Activated naive CD4-positive, alpha-beta T cell treated with anti-CD3 and anti-CD28 coated beads, Interleukin-2, amount 50 U/mL, for 24 hours (primary cell): ENCODE results near the gene SPSB4.

Experiments
- H3K27ac Mint-ChIP-seq: one replicate; pipeline ENCODE4 v1.8.0; 2021; ENCODE audit warnings: mild to moderate bottlenecking, mixed read lengths
- H3K27me3 Mint-ChIP-seq: one replicate; pipeline ENCODE4 v1.8.0; 2021; ENCODE audit warnings: mixed read lengths
- H3K36me3 Mint-ChIP-seq: one replicate; pipeline ENCODE4 v1.8.0; 2021; ENCODE audit warnings: mixed read lengths
- H3K4me1 Mint-ChIP-seq: one replicate; pipeline ENCODE4 v1.8.0; 2021; ENCODE audit warnings: mixed read lengths
- H3K4me3 Mint-ChIP-seq: one replicate; pipeline ENCODE4 v1.8.0; 2021; ENCODE audit warnings: mild to moderate bottlenecking, mixed read lengths
- H3K9me3 Mint-ChIP-seq: one replicate; pipeline ENCODE4 v1.8.0; 2021; ENCODE audit warnings: mixed read lengths

SPSB4 gene

DNA sequence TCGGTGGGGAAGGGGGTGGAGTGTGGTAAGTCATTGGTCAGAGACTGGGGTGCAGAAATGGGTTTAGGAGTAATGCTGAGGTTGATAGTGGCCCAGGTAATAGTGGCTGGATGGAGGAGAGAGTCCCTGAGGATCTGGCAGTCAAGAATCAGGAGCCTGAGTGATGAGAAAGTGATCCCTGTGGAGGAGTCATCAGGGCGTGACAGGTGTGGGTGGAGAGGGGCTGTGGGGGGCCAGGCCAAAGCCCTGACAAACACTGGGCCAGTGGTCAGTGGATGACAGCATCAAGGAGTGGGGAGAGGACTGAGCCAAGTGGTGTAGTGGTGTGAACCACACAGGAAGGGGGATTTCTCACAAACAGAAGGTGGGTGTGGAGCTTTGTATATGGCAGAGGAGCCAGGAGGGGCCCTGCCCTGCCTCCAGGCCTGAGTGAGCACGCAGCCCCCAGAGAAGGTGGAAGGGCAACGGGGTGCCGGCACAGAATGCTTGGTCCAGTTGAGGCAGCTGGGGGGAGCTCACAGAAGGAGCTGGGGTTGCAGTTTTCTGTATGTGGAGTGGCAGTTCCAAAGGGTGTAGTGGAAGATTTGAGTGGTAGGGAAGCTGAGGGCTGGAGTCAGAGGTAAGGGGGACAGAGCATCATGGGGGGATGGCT lies 77.1 kb downstream of the SPSB4 start:
- Mint-ChIP-seq H3K4me3 (no peak overlapping the region), H3K9me3 (no peaks in the 10 kb centered on the region), H3K27me3 (peaks cover 5% of the 10 kb centered on the region), H3K4me1 (no peaks in the 10 kb centered on the region), H3K27ac (no peak overlapping the region), H3K36me3 (no peaks in the 10 kb centered on the region)

DNA sequence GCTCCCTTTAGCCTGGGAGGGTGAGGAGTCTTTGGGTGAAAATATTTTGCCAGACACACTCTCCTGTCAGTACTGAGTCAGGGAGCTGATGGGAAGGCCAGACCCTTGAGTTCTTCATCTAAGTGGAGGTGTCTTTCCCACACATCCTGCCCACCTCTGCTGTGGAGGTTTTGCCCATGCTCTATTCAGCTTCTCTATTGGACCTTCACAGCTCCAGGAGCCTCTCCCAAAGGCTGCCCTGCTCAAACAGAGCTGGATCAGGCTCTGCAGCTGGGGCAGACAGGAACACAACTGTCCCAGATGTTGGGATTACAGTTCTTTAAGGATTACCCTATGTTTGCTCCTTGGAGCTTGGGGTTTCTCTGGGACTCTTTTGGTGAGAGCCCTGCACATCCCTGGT lies 77.9 kb downstream of the SPSB4 start:
- Mint-ChIP-seq H3K9me3 (no peaks in the 10 kb centered on the region), H3K36me3 (no peaks in the 10 kb centered on the region), H3K4me3 (no peak overlapping the region), H3K27ac (no peak overlapping the region), H3K4me1 (no peaks in the 10 kb centered on the region), H3K27me3 (peaks cover 4% of the 10 kb centered on the region)

- Mint-ChIP-seq H3K9me3 (no peaks in the 10 kb centered on the region), H3K27me3 (no peaks in the 10 kb centered on the region), H3K36me3 (no peaks in the 10 kb centered on the region), H3K27ac (no peak overlapping the region), H3K4me1 (no peaks in the 10 kb centered on the region), H3K4me3 (no peak overlapping the region)
Observed at GRCh38 chr3:141129541-141130011, 78.4 kb downstream of the SPSB4 start.

DNA sequence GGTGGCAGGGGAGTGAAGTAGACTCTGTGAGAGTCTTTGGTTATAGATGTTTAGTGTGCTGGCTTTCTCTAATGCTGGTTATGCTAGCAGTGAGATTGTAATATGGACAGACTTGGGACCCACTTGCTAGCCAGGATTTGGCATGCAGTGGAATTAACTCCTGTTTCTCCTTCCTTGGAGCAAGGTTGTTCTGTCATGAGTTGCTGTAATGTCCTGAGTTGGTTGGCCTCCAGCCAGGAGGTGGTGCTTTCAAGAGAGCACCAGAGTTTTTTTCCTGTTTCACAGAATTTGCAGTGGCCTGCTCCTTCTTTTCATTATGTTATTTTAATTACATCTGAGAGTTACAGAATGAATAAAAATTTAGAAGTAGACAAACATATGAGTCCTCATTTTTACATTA lies 92.4 kb downstream of the SPSB4 start:
- Mint-ChIP-seq H3K4me3 (no peak overlapping the region), H3K27me3 (peaks cover 19% of the 10 kb centered on the region), H3K27ac (no peak overlapping the region), H3K36me3 (peaks cover 9% of the 10 kb centered on the region), H3K4me1 (no peaks in the 10 kb centered on the region), H3K9me3 (peaks cover 18% of the 10 kb centered on the region)

DNA sequence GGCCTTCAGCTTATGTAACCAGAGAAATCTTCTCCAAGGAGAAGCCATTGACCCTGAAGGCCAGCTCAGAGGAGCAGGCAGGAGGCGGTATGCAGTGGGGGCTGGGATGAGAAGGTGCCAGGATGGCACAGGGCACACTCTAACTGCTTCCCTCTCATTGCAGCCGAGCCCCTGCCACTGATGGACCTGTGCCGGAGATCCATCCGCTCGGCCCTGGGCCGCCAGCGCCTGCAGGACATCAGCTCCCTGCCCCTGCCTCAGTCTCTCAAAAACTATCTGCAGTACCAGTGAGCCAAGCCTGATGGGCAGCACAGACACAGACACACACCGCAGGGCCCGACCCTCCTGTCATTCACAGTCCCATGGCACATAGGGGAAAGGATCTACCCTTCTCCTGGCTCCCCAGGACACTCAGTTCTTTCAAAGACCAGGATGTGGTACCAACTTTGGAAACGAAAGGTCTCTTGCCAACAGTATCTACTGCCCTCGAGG lies 95.9 kb downstream of the SPSB4 start:
- Mint-ChIP-seq H3K4me3 (no peak overlapping the region), H3K9me3 (peaks cover 12% of the 10 kb centered on the region), H3K36me3 (peaks cover 3% of the 10 kb centered on the region), H3K27ac (no peak overlapping the region), H3K27me3 (peaks cover 16% of the 10 kb centered on the region), H3K4me1 (no peaks in the 10 kb centered on the region)

GRCh38 chr3:141147657-141148056 lies 96.5 kb downstream of the SPSB4 start:
- H3K4me1 Mint-ChIP-seq, result no peaks in the 10 kb centered on the region
- peaks cover 10% of the 10 kb centered on the region for H3K9me3 Mint-ChIP-seq
- peaks cover 2% of the 10 kb centered on the region for H3K36me3 Mint-ChIP-seq
- no peak overlapping the region for H3K27ac Mint-ChIP-seq
- no peak overlapping the region for H3K4me3 Mint-ChIP-seq
- H3K27me3 Mint-ChIP-seq, result peaks cover 12% of the 10 kb centered on the region

DNA sequence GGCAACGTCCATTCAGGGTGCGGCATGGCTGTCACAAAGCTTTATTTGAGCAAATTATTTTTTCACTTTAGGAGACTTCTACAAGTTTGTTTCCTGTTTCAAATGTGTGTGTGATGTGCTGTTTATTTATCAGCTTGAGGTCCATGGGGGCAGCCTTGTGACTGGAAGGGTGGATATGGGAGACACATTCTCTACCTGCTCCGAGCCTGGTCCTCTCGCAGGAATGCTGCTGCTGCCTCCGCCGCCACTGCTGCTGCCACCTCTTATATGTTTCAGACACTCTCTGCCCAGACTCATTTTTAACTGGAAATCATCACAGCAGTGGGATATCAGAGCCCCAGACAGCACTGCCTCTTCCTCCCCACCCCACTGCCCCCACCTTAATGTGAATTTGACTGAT lies 97.0 kb downstream of the SPSB4 start:
- Mint-ChIP-seq H3K27me3 (peaks cover 12% of the 10 kb centered on the region), H3K9me3 (peaks cover 7% of the 10 kb centered on the region), H3K27ac (no peak overlapping the region), H3K36me3 (peaks cover 2% of the 10 kb centered on the region), H3K4me3 (no peak overlapping the region), H3K4me1 (no peaks in the 10 kb centered on the region)

- no peak overlapping the region for H3K27ac Mint-ChIP-seq
- H3K4me1 Mint-ChIP-seq, result no peaks in the 10 kb centered on the region
- no peak overlapping the region for H3K4me3 Mint-ChIP-seq
- H3K27me3 Mint-ChIP-seq, result peaks cover 12% of the 10 kb centered on the region
- H3K9me3 Mint-ChIP-seq, result peaks cover 5% of the 10 kb centered on the region
- peaks cover 2% of the 10 kb centered on the region for H3K36me3 Mint-ChIP-seq
Observed at GRCh38 chr3:141148770-141149169, 97.6 kb downstream of the SPSB4 start.

DNA sequence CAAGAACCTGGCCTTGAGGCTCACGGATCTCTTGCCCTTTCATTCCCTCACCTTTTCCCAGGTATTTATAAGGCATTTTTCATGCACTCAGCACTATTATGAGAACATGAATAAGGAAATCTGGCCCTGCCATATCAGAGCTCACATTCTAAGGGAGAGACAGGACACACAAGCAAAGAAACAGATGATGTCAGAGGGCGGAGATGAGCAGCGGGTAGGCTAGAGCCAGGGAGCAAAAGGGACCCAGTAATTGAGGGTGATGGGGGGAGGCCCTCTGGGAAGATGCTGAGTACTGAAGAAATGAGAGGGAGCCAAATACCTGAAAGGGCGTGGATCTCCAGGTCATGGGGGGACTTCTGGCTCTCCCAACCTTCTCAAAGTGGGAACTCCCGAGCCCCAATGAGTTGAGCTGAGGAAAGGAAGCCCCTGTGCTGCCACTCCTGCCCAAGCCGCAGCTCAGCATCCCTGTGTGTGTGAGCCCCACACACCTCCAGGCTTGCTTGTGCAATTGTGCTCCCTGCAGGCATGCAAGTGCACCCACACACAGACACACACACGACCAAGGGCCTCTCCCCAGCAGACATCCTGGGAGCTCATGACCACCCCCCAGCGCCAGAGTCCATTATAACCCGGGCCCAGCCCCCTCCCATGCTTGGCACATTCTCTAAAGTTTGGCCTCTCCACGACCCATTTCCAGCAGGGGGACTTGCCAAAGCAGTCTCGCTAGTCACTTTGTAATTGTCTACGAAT lies 99.1 kb downstream of the SPSB4 start:
- Mint-ChIP-seq H3K36me3 (no peaks in the 10 kb centered on the region), H3K27me3 (peaks cover 7% of the 10 kb centered on the region), H3K4me3 (no peak overlapping the region), H3K27ac (no peak overlapping the region), H3K9me3 (no peaks in the 10 kb centered on the region), H3K4me1 (no peaks in the 10 kb centered on the region)

- Mint-ChIP-seq H3K9me3 (no peaks in the 10 kb centered on the region), H3K4me1 (no peaks in the 10 kb centered on the region), H3K27ac (no peak overlapping the region), H3K4me3 (no peak overlapping the region), H3K27me3 (peaks cover 7% of the 10 kb centered on the region), H3K36me3 (no peaks in the 10 kb centered on the region)
Observed at GRCh38 chr3:141150931-141151330, 99.8 kb downstream of the SPSB4 start.

- Mint-ChIP-seq H3K9me3 (no peaks in the 10 kb centered on the region), H3K27me3 (peaks cover 8% of the 10 kb centered on the region), H3K36me3 (no peaks in the 10 kb centered on the region), H3K4me1 (no peaks in the 10 kb centered on the region), H3K4me3 (no peak overlapping the region), H3K27ac (no peak overlapping the region)
Observed at GRCh38 chr3:141151439-141151838, 100.3 kb downstream of the SPSB4 start.

GRCh38 chr3:141152130-141152529 lies 101.0 kb downstream of the SPSB4 start:
- no peaks in the 10 kb centered on the region for H3K9me3 Mint-ChIP-seq
- H3K27me3 Mint-ChIP-seq, result peaks cover 8% of the 10 kb centered on the region
- no peak overlapping the region for H3K27ac Mint-ChIP-seq

DNA sequence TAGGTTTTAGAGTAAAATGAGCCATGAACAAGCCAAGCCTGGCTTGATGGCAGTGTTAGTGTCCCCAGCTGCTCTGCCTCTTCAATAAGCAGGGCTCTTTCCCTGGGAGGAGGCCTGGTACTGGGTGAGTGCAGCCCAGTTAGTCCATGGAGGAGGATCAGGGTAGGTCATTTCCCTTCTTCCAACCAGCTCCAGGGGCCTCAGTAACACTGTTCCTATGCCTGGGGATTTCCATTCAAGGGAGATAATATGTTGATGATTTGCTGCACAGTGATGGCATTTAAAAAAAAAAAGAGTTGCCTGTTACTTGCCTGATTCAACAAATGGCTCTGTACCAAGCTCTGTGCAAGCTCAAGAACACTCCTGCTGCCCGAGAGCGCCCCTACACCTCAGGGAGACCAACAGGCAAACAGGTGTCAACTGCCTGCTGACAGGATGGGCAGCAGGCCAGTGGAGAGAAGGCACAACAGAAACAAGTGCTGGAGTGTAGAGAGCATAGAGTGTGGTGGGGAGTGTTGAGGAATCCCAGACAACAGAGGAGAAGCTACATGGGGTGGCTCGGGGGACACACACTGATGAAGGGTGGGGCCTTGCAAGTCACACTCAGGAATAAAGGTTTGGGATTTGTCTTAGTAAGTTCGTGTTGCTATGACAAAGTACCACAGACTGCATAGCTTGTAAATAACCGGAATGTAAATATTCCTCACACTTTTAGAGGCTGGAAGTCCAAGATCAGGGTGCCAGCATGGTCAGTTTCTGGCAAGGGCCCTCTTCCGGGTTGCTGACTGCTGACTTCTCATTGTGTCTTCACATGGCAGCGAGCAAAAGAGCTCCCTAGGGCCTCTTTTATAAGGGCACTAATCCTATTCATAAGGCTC lies 101.9 kb downstream of the SPSB4 start:
- no peaks in the 10 kb centered on the region for H3K4me1 Mint-ChIP-seq
- H3K27me3 Mint-ChIP-seq, result peaks cover 8% of the 10 kb centered on the region
- H3K27ac Mint-ChIP-seq, result no peak overlapping the region
- no peaks in the 10 kb centered on the region for H3K36me3 Mint-ChIP-seq
- no peak overlapping the region for H3K4me3 Mint-ChIP-seq
- H3K9me3 Mint-ChIP-seq, result no peaks in the 10 kb centered on the region

More at GRCh38 chr3:141152130-141152529, 101.0 kb downstream of the SPSB4 start:
- Mint-ChIP-seq H3K4me1 (no peaks in the 10 kb centered on the region), H3K4me3 (no peak overlapping the region), H3K36me3 (no peaks in the 10 kb centered on the region)

GRCh38 chr3:141153679-141153966 lies 102.5 kb downstream of the SPSB4 start:
- Mint-ChIP-seq H3K4me1 (no peaks in the 10 kb centered on the region), H3K4me3 (no peak overlapping the region), H3K27me3 (peaks cover 7% of the 10 kb centered on the region), H3K9me3 (peaks cover under 1% of the 10 kb centered on the region), H3K36me3 (no peaks in the 10 kb centered on the region), H3K27ac (no peak overlapping the region)

- peaks cover 5% of the 10 kb centered on the region for H3K36me3 Mint-ChIP-seq
- H3K9me3 Mint-ChIP-seq, result peaks cover 11% of the 10 kb centered on the region
- H3K27ac Mint-ChIP-seq, result no peak overlapping the region
- H3K4me3 Mint-ChIP-seq, result no peak overlapping the region
- H3K27me3 Mint-ChIP-seq, result peaks cover 1% of the 10 kb centered on the region
- no peaks in the 10 kb centered on the region for H3K4me1 Mint-ChIP-seq
Observed at GRCh38 chr3:141164852-141165251, 113.7 kb downstream of the SPSB4 start.

GRCh38 chr3:141167681-141168080 lies 116.5 kb downstream of the SPSB4 start:
- H3K27ac Mint-ChIP-seq, result no peak overlapping the region
- H3K27me3 Mint-ChIP-seq, result peaks cover 2% of the 10 kb centered on the region
- no peaks in the 10 kb centered on the region for H3K4me1 Mint-ChIP-seq
- no peak overlapping the region for H3K4me3 Mint-ChIP-seq
- H3K9me3 Mint-ChIP-seq, result peaks cover 4% of the 10 kb centered on the region
- H3K36me3 Mint-ChIP-seq, result no peaks in the 10 kb centered on the region
